SK-N-SH (cell line): Measurements from ENCODE around the gene TTC39B.

Source experiments
- CTCF ChIP-seq: fragments of 200-600 bp; sonication (generic); IDR thresholded peaks from 2 replicates; pipeline ENCODE4 v1.6.1; 2017; ENCODE audit warnings: antibody characterized with exemption, mild to moderate bottlenecking, moderate library complexity
- EP300 ChIP-seq, 2 experiments: IDR thresholded peaks; 2 replicates each; pipeline versions ENCODE4 v1.4.0 to v1.6.1; 2012; ENCODE audit warnings: borderline replicate concordance in 1 of 2, low read depth in 1 of 2, low read length in 1 of 2
- EZH2phosphoT487 ChIP-seq: fragments of 200-600 bp; sonication (generic); IDR thresholded peaks from 2 replicates; pipeline ENCODE4 v1.6.1; 2017; ENCODE audit warnings: low read depth, mixed run types, mild to moderate bottlenecking, antibody characterized with exemption, moderate library complexity, borderline replicate concordance
- GATA2 ChIP-seq: sonication (generic); formaldehyde crosslinking; IDR thresholded peaks from 2 replicates; pipeline ENCODE4 v1.5.0; 2020; ENCODE audit warnings: mild to moderate bottlenecking, missing genetic modification reagents
- NRF1 ChIP-seq: IDR thresholded peaks from 2 replicates; pipeline ENCODE4 v1.6.1; 2012; ENCODE audit warnings: low read depth, mild to moderate bottlenecking, low read length
- RCOR1 ChIP-seq: fragments of 150-350 bp; IDR thresholded peaks from 2 replicates; pipeline ENCODE4 v1.6.1; 2017; ENCODE audit warnings: antibody characterized with exemption, low read length
- SMC3 ChIP-seq: IDR thresholded peaks from 2 replicates; pipeline ENCODE4 v1.6.1; 2012; ENCODE audit warnings: low read depth, low read length, improper control_type of control experiment
- USF2 ChIP-seq: fragments of 150-350 bp; IDR thresholded peaks from 2 replicates; pipeline ENCODE4 v1.6.1; 2017; ENCODE audit warnings: antibody characterized with exemption, low read length, low read depth, borderline replicate concordance
- YY1 ChIP-seq: IDR thresholded peaks from 2 replicates; pipeline ENCODE4 v1.4.0; 2012; ENCODE audit warnings: low read depth, mild to moderate bottlenecking
- ZBTB33 ChIP-seq: IDR thresholded peaks from 2 replicates; pipeline ENCODE4 v1.4.0; 2012; ENCODE audit warnings: low read depth, borderline replicate concordance

- no peak for TF ChIP-seq USF2
- no peak for TF ChIP-seq EP300 (IDR thresholded peaks at IDR 0.05; ENCODE audit: borderline replicate concordance in 1 of 2, low read depth in 1 of 2, low read length in 1 of 2)
- TF ChIP-seq CTCF = no peak
- no peak for TF ChIP-seq YY1
- TF ChIP-seq NRF1 = no peak
- no peak for TF ChIP-seq GATA2 (CRISPR knock-in tag)
- TF ChIP-seq SMC3 = no peak
- no peak for TF ChIP-seq EZH2phosphoT487
- no peak for TF ChIP-seq RCOR1
- TF ChIP-seq ZBTB33 = no peak
These were observed 145.3 kb downstream of the TTC39B start for GRCh38 chr9:15161753-15162152.
